ENCODE data around the gene MRPS22. TPM values are rescaled to one million over a fixed set of nuclear protein-coding genes. Genes with fewer than 3 reads are reported as not detected.
A peak's percentile ranks its signal among the peaks of the same experiment; 100 is the strongest.

Gene MRPS22
- total and polyA plus RNA-seq, 9 of the 15 experiments (the other 6 are each of a cell fraction or from before 2014, with no cell fraction given) = 148 to 397 (median 229) TPM

- TF ChIP-seq ZNF407 (IDR thresholded peaks at IDR 0.05; ENCODE audit: low read depth) (no peak), HMG20A (CRISPR knock-in tag; conservative IDR thresholded peaks at IDR 0.05) (no peak), RUNX1 (IDR thresholded peaks at IDR 0.05; ENCODE audit: low read depth) (0 out of 2 replicates have a peak, but pooled peaks have one; percentile 67), GABPB2 (CRISPR knock-in tag; conservative IDR thresholded peaks at IDR 0.05) (no peak), POLR2A (conservative IDR thresholded peaks at IDR 0.05) (no peak), SIRT6 (IDR thresholded peaks at IDR 0.05; ENCODE audit: low read depth, low read length) (no peak), ZNF316 (IDR thresholded peaks at IDR 0.05) (no peak), ELF1 (tag; IDR thresholded peaks at IDR 0.05) (peak; percentile 88), ARID2 (IDR thresholded peaks at IDR 0.05) (peak; percentile 92), SREBF2 (CRISPR knock-in tag; IDR thresholded peaks at IDR 0.05) (no peak), TOE1 (IDR thresholded peaks at IDR 0.05; ENCODE audit: borderline replicate concordance) (peak; percentile 57; the same call in 1 of the 2 replicates), TOE1 (CRISPR knock-in tag; IDR thresholded peaks at IDR 0.05; ENCODE audit: borderline replicate concordance, low read depth) (no peak), CHD1 (IDR thresholded peaks at IDR 0.05; ENCODE audit: low read length) (no peak), E2F3 (CRISPR knock-in tag; IDR thresholded peaks at IDR 0.05) (no peak), HDAC3 (IDR thresholded peaks at IDR 0.05; ENCODE audit: borderline replicate concordance, partially characterized antibody) (no peak), CAMTA2 (CRISPR knock-in tag; conservative IDR thresholded peaks at IDR 0.05) (no peak), TAF1 (IDR thresholded peaks at IDR 0.05; ENCODE audit: control insufficient read depth, extremely low read depth, insufficient read depth, low read length, severe bottlenecking) (no peak), NFE2 (IDR thresholded peaks at IDR 0.05; ENCODE audit: low read depth) (no peak)
These were observed 14.4 kb upstream of the MRPS22 start (continued) for GRCh38 chr3:139329364-139329850.
